Neural cell (in vitro differentiated cells): ENCODE measurements around the gene GTF2IRD1. TPM values are rescaled to one million over a fixed set of nuclear protein-coding genes. Genes with fewer than 3 reads are reported as not detected.

ENCODE experiments used
- H2AFZ ChIP-seq: fragments of 200-600, 300-800 bp; sonication (generic), shearing (Covaris generic); 2 replicates; pipeline ENCODE4 v1.6.0; 2014; ENCODE audit warnings: low read depth, mild to moderate bottlenecking, antibody characterized with exemption, low read length, moderate library complexity
- H3F3A ChIP-seq: fragments of 200-600 bp; shearing (Covaris generic); 2 replicates; pipeline ENCODE4 v1.6.1; 2016; ENCODE audit warnings: mild to moderate bottlenecking, moderate library complexity, mixed read lengths, antibody characterized with exemption, low read length; ENCODE audit not compliant: insufficient read depth, poor library complexity, severe bottlenecking
- H3K27ac ChIP-seq: fragments of 200-600, 300-800 bp; sonication (generic), shearing (Covaris generic); 2 replicates; pipeline ENCODE4 v1.5.1; 2014; ENCODE audit warnings: mild to moderate bottlenecking, low read length, moderate library complexity
- H3K27me3 ChIP-seq: fragments of 300-800, 200-600 bp; sonication (generic), shearing (Covaris generic); 2 replicates; pipeline ENCODE4 v1.6.0; 2014; ENCODE audit warnings: mild to moderate bottlenecking, low read depth, low read length, moderate library complexity; ENCODE audit not compliant: insufficient read depth
- H3K36me3 ChIP-seq: fragments of 300-800, 200-600 bp; sonication (generic), shearing (Covaris generic); 2 replicates; pipeline ENCODE4 v1.5.1; 2014; ENCODE audit warnings: mild to moderate bottlenecking, antibody characterized with exemption, low read length, moderate library complexity; ENCODE audit not compliant: insufficient read depth
- H3K4me2 ChIP-seq: fragments of 300-800, 200-600 bp; sonication (generic), shearing (Covaris generic); 2 replicates; pipeline ENCODE4 v1.6.0; 2014; ENCODE audit warnings: mild to moderate bottlenecking, low read length
- H3K4me3 ChIP-seq: fragments of 300-800, 200-600 bp; sonication (generic), shearing (Covaris generic); 2 replicates; pipeline ENCODE4 v1.5.1; 2014; ENCODE audit warnings: mild to moderate bottlenecking, low read length, moderate library complexity
- H3K79me2 ChIP-seq: fragments of 200-600 bp; shearing (Covaris generic); replicated peaks from 2 replicates; pipeline ENCODE4 v1.6.0; 2014; ENCODE audit warnings: mild to moderate bottlenecking, low read length, moderate library complexity; ENCODE audit not compliant: insufficient read depth
- H3K9ac ChIP-seq: fragments of 300-800, 200-600 bp; sonication (generic), shearing (Covaris generic); 2 replicates; pipeline ENCODE4 v1.6.1; 2016; ENCODE audit warnings: mild to moderate bottlenecking, low read length, mixed read lengths
- H3K9me2 ChIP-seq: fragments of 200-600 bp; shearing (Covaris generic); 2 replicates; pipeline ENCODE4 v1.6.1; 2016; ENCODE audit warnings: mild to moderate bottlenecking, low read length, mixed read lengths; ENCODE audit not compliant: insufficient read depth
- H3K9me3 ChIP-seq: fragments of 200-600, 300-800 bp; sonication (generic), shearing (Covaris generic); 2 replicates; pipeline ENCODE4 v1.6.1; 2016; ENCODE audit warnings: mild to moderate bottlenecking, mixed run types, low read length, moderate library complexity, mixed read lengths
- H4K20me1 ChIP-seq: fragments of 200-600 bp; shearing (Covaris generic); 2 replicates; pipeline ENCODE4 v1.6.1; 2016; ENCODE audit warnings: mild to moderate bottlenecking, mixed run types; ENCODE audit not compliant: insufficient read depth
- EP300 ChIP-seq: fragments of 450-650 bp; conservative IDR thresholded peaks from 2 replicates; pipeline ENCODE4 v1.6.1; 2014; ENCODE audit warnings: antibody characterized with exemption, mild to moderate bottlenecking, moderate library complexity; ENCODE audit not compliant: poor library complexity, severe bottlenecking
- EZH2 ChIP-seq: fragments of 200-600, 300-800 bp; shearing (Covaris generic), sonication (generic); IDR thresholded peaks from 2 replicates; pipeline ENCODE4 v1.6.1; 2014; ENCODE audit warnings: antibody characterized with exemption, low read length, borderline replicate concordance, mild to moderate bottlenecking; ENCODE audit not compliant: insufficient read depth, poor library complexity, severe bottlenecking
- MXI1 ChIP-seq: fragments of 450-650 bp; conservative IDR thresholded peaks from 2 replicates; pipeline ENCODE4 v1.6.1; 2014; ENCODE audit warnings: antibody characterized with exemption, mild to moderate bottlenecking; ENCODE audit not compliant: poor library complexity, severe bottlenecking
- POLR2AphosphoS5 ChIP-seq: IDR thresholded peaks from 2 replicates; pipeline ENCODE4 v1.6.1; 2012
- RAD21 ChIP-seq: fragments of 450-650 bp; conservative IDR thresholded peaks from 2 replicates; pipeline ENCODE4 v1.6.1; 2014; ENCODE audit warnings: antibody characterized with exemption, mild to moderate bottlenecking, moderate library complexity
- REST ChIP-seq: IDR thresholded peaks from 2 replicates; pipeline ENCODE4 v1.6.1; 2012; ENCODE audit warnings: borderline replicate concordance
- SMC3 ChIP-seq: fragments of 450-650 bp; conservative IDR thresholded peaks from 2 replicates; pipeline ENCODE4 v1.6.1; 2014; ENCODE audit warnings: antibody characterized with exemption, mild to moderate bottlenecking, moderate library complexity; ENCODE audit not compliant: poor library complexity
- TAF1 ChIP-seq: IDR thresholded peaks from 2 replicates; pipeline ENCODE4 v1.6.1; 2012; ENCODE audit warnings: low read depth
- polyA plus RNA-seq: library from polyadenylated mRNA; depleted of rRNA; stranded (reverse); fragments of >200 nt; gene quantifications from 2 replicates; pipeline ENCODE4 v1.2.3, GENCODE V29; 2014
- TF ChIP-seq, protein P1 (sequence below): fragments of 450-650 bp; IDR thresholded peaks from 2 replicates; pipeline ENCODE4 v1.5.1; 2014; ENCODE audit warnings: antibody characterized with exemption, mild to moderate bottlenecking, moderate library complexity; ENCODE audit not compliant: poor library complexity, severe bottlenecking

GTF2IRD1 gene
- polyA plus RNA-seq, 1 donor from 2014 or later, result 31.9 TPM

DNA sequence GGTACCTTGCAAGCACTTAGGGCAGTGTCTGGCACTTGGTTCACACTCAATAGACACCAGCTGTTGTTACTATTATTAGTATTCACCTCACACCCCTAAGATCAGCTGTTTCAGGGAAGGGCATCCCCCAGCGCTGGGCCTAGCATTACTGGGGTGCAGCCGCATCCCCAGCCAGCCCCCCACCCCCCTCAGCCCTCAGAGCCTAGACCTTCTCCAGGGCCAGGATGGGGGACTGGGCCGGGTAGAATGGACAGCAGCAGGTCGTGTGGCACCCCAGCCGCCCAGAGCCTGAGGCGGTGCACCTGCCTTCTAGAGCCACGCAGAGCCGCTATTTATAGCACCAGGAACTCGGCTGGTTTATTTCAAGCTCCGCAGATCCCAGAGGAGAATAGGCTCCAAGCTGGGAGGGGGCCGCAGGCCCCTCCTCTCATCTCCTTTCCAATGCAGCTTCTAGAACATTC, 60.5 kb downstream of the GTF2IRD1 start:
- H3K9ac ChIP-seq, result no peak overlapping the region
- H3K9me2 ChIP-seq, result no peaks in the 10 kb centered on the region
- no peak overlapping the region for H3K4me2 ChIP-seq
- no peak overlapping the region for H3K4me3 ChIP-seq
- H3K9me3 ChIP-seq, result no peaks in the 10 kb centered on the region
- no peak overlapping the region for H2AFZ ChIP-seq
- no peaks in the 10 kb centered on the region for H3F3A ChIP-seq
- H3K79me2 ChIP-seq, result no peaks in the 10 kb centered on the region
- no peak for TF ChIP-seq REST
- no peak for TF ChIP-seq EZH2
- TF ChIP-seq SMC3, result no peak
- no peak for TF ChIP-seq EP300
- TF ChIP-seq, protein P1, sequence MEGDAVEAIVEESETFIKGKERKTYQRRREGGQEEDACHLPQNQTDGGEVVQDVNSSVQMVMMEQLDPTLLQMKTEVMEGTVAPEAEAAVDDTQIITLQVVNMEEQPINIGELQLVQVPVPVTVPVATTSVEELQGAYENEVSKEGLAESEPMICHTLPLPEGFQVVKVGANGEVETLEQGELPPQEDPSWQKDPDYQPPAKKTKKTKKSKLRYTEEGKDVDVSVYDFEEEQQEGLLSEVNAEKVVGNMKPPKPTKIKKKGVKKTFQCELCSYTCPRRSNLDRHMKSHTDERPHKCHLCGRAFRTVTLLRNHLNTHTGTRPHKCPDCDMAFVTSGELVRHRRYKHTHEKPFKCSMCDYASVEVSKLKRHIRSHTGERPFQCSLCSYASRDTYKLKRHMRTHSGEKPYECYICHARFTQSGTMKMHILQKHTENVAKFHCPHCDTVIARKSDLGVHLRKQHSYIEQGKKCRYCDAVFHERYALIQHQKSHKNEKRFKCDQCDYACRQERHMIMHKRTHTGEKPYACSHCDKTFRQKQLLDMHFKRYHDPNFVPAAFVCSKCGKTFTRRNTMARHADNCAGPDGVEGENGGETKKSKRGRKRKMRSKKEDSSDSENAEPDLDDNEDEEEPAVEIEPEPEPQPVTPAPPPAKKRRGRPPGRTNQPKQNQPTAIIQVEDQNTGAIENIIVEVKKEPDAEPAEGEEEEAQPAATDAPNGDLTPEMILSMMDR, result no peak
- no peak for TF ChIP-seq POLR2AphosphoS5
- TF ChIP-seq MXI1, result no peak
- no peak for TF ChIP-seq TAF1
- TF ChIP-seq RAD21, result no peak
- H3K27me3 ChIP-seq, result no peaks in the 10 kb centered on the region
- H3K36me3 ChIP-seq, result peaks cover 4% of the 10 kb centered on the region
- no peaks in the 10 kb centered on the region for H4K20me1 ChIP-seq
- H3K27ac ChIP-seq, result no peak overlapping the region

- no peaks in the 10 kb centered on the region for H3K79me2 ChIP-seq
- H3K27ac ChIP-seq, result no peak overlapping the region
- H2AFZ ChIP-seq, result no peak overlapping the region
- H3F3A ChIP-seq, result no peaks in the 10 kb centered on the region
- H3K9me3 ChIP-seq, result no peaks in the 10 kb centered on the region
- H3K9ac ChIP-seq, result no peak overlapping the region
- TF ChIP-seq EZH2, result no peak
- no peak for TF ChIP-seq MXI1
- H4K20me1 ChIP-seq, result no peaks in the 10 kb centered on the region
- no peaks in the 10 kb centered on the region for H3K9me2 ChIP-seq
- H3K36me3 ChIP-seq, result peaks cover 4% of the 10 kb centered on the region
- H3K27me3 ChIP-seq, result no peaks in the 10 kb centered on the region
- no peak overlapping the region for H3K4me2 ChIP-seq
- H3K4me3 ChIP-seq, result no peak overlapping the region
Observed at GRCh38 chr7:74515276-74515675, 61.6 kb downstream of the GTF2IRD1 start.

- peaks cover 4% of the 10 kb centered on the region for H3K36me3 ChIP-seq
- no peak overlapping the region for H3K9ac ChIP-seq
- H2AFZ ChIP-seq, result no peak overlapping the region
- H3K4me3 ChIP-seq, result no peak overlapping the region
- H3K27me3 ChIP-seq, result no peaks in the 10 kb centered on the region
- H3K9me2 ChIP-seq, result no peaks in the 10 kb centered on the region
- no peak overlapping the region for H3K4me2 ChIP-seq
- H3F3A ChIP-seq, result no peaks in the 10 kb centered on the region
- H3K9me3 ChIP-seq, result no peaks in the 10 kb centered on the region
- no peak overlapping the region for H3K27ac ChIP-seq
- H3K79me2 ChIP-seq, result no peaks in the 10 kb centered on the region
- H4K20me1 ChIP-seq, result no peaks in the 10 kb centered on the region
- TF ChIP-seq MXI1, result no peak
- TF ChIP-seq TAF1, result no peak
- TF ChIP-seq RAD21, result no peak
- no peak for TF ChIP-seq EZH2
- TF ChIP-seq POLR2AphosphoS5, result no peak
- TF ChIP-seq REST, result no peak
- no peak for TF ChIP-seq EP300
Observed at GRCh38 chr7:74516214-74516613, 62.5 kb downstream of the GTF2IRD1 start.
